ENCODE measurements around the gene CSAG3.
"Not testable (repeated sequence)": the region's sequence is repeated elsewhere in the genome, so short reads cannot be mapped to it uniquely, and the experiment has no call there.

The CSAG3 gene

GRCh38 chrX:152758918-152759317 is at the start of gene CSAG3:
CSAG3 (plus strand) TSS chrX:152759218.
- not testable (repeated sequence) for H3K27ac ChIP-seq

- not testable (repeated sequence) for H3K27ac ChIP-seq
Measured at GRCh38 chrX:152713195-152713594, 45.8 kb upstream of the CSAG3 start.

GRCh38 chrX:152713815-152714787 is 44.9 kb upstream of the CSAG3 start, which contains the start of gene MAGEA2B:
MAGEA2B (plus strand) TSS chrX:152714628; CDS start chrX:152717107, 2,479 bp downstream.
- H3K27ac ChIP-seq = not testable (repeated sequence)

GRCh38 chrX:152725409-152725808 is 33.6 kb upstream of the CSAG3 start:
- TF ChIP-seq CTCF (IDR thresholded peaks at IDR 0.05) (no peak), ZFX (IDR thresholded peaks at IDR 0.05; ENCODE audit: borderline replicate concordance) (no peak)
- H3K27ac ChIP-seq = no peak overlapping the region

- TF ChIP-seq CTCF (IDR thresholded peaks at IDR 0.05) (no peak), ZFX (IDR thresholded peaks at IDR 0.05; ENCODE audit: borderline replicate concordance) (no peak)
- no peak within 1 kb of the TSS for H3K27ac ChIP-seq
Measured at GRCh38 chrX:152733261-152733975, 25.6 kb upstream of the CSAG3 start, which contains the start of the genes CSAG1 and MAGEA12. CSAG1 (minus strand) TSS chrX:152733721; CDS start chrX:152732460, 1,261 bp downstream. MAGEA12 (plus strand) TSS chrX:152733757; CDS start chrX:152736162, 2,405 bp downstream.

- not testable (repeated sequence) for H3K27ac ChIP-seq
Measured at GRCh38 chrX:152734143-152734858, 24.7 kb upstream of the CSAG3 start.

GRCh38 chrX:152735101-152735500 is 23.9 kb upstream of the CSAG3 start:
- no peak overlapping the region for H3K27ac ChIP-seq
- TF ChIP-seq CTCF (IDR thresholded peaks at IDR 0.05) = no peak
- TF ChIP-seq ZFX (IDR thresholded peaks at IDR 0.05; ENCODE audit: borderline replicate concordance) = no peak

- no peak for TF ChIP-seq CTCF (IDR thresholded peaks at IDR 0.05)
- no peak for TF ChIP-seq ZFX (IDR thresholded peaks at IDR 0.05; ENCODE audit: borderline replicate concordance)
- no peak overlapping the region for H3K27ac ChIP-seq
Measured at GRCh38 chrX:152735860-152736511, 23.0 kb upstream of the CSAG3 start.

GRCh38 chrX:152736528-152736927 is 22.5 kb upstream of the CSAG3 start:
- H3K27ac ChIP-seq = not testable (repeated sequence)
